Measurements from ENCODE around the gene LGR6. TPM values are rescaled to one million over a fixed set of nuclear protein-coding genes. Genes with fewer than 3 reads are reported as not detected.

Gene LGR6
- total and polyA plus RNA-seq, 2 of the 4 experiments (the other 2 are of a cell fraction): not detected

GRCh38 chr1:202249436-202249835, 55.8 kb downstream of the LGR6 start:
- POLR2A ChIA-PET (ENCODE audit: unreplicated experiment): no interaction called here

More at GRCh38 chr1:202249436-202249835, 55.8 kb downstream of the LGR6 start:
- no peak for DNase-seq
- no TSS peak for BruUV-seq (replicated peaks)
- Histone ChIP-seq H3K27me3 (ENCODE audit: control insufficient read depth, insufficient read depth, low read length) (peaks cover 71% of the 10 kb centered on the region), H3K27ac (ENCODE audit: insufficient read depth, low read length) (no peak overlapping the region), H2AK9ac (replicated peaks; ENCODE audit: low read depth, low read length, poor library complexity) (no peak overlapping the region), H3K36me3 (ENCODE audit: control insufficient read depth, insufficient read depth, low read length) (no peaks in the 10 kb centered on the region), H2BK120ac (ENCODE audit: low read depth, low read length) (no peak overlapping the region), H4K8ac (ENCODE audit: low read depth in 2 of 2, low read length in 2 of 2) (no peak overlapping the region), H2AK5ac (ENCODE audit: low read depth, low read length) (no peak overlapping the region), H2BK20ac (ENCODE audit: low read depth, low read length) (no peak overlapping the region), H4K5ac (ENCODE audit: low read depth, low read length) (no peak overlapping the region), H3K9ac (ENCODE audit: low read depth, low read length) (no peak overlapping the region), H3K79me1 (ENCODE audit: low read depth in 1 of 2, low read length in 2 of 2) (no peaks in the 10 kb centered on the region), H3K4me2 (ENCODE audit: low read depth, low read length) (no peak overlapping the region), H3K4me3 (ENCODE audit: insufficient read depth, low read depth, low read length) (no peak overlapping the region), H2BK5ac (ENCODE audit: low read depth, low read length, poor library complexity, severe bottlenecking) (no peak overlapping the region), H3K9me3 (ENCODE audit: control insufficient read depth, insufficient read depth, low read length) (peaks cover 4% of the 10 kb centered on the region; the same call in 1 of the 2 replicates), H3K18ac (ENCODE audit: low read depth, low read length) (no peak overlapping the region), H3K4ac (ENCODE audit: low read depth, low read length) (no peak overlapping the region), H2AFZ (replicated peaks; ENCODE audit: low read length, poor library complexity) (no peak overlapping the region), H3K56ac (ENCODE audit: extremely low read depth, insufficient read depth, low read length) (no peak overlapping the region), H3K4me1 (ENCODE audit: control insufficient read depth, insufficient read depth, low read length) (peaks cover 3% of the 10 kb centered on the region), H3K23ac (ENCODE audit: low read depth, low read length) (no peak overlapping the region), H3K9me1 (ENCODE audit: insufficient read depth, low read length) (0 out of 2 replicates have a peak, but pooled peaks cover 3% of the 10 kb centered on the region), H4K20me1 (ENCODE audit: insufficient read depth, low read length) (no peaks in the 10 kb centered on the region), H3K14ac (replicated peaks; ENCODE audit: low read depth, low read length) (no peak overlapping the region), H4K91ac (ENCODE audit: insufficient read depth, low read depth, low read length) (no peak overlapping the region), H2BK15ac (ENCODE audit: low read depth, low read length) (no peak overlapping the region)
- WGBS, 2 experiments (ENCODE audit: extremely low coverage in 2 of 2, insufficient read length in 1 of 2): 60% methylated on average over 5 of the region's 6 CpGs; no CpG with 5 or more reads in 1 of the 2 experiments
- ATAC-seq (ENCODE audit: low read depth): no peak
- intact Hi-C loops (cut with micrococcal nuclease) (no loop called here), in situ Hi-C loops (cut with MboI; ENCODE audit: low sequenced_read_pairs) (no loop called here), dilution Hi-C loops (cut with HindIII; ENCODE audit: low sequenced_read_pairs, unreplicated experiment) (no loop called here)
- TF ChIP-seq CHD1 (IDR thresholded peaks at IDR 0.05; ENCODE audit: low read depth, low read length) (no peak), RCOR1 (IDR thresholded peaks at IDR 0.05; ENCODE audit: insufficient replicate concordance, low read length) (no peak), BHLHE40 (IDR thresholded peaks at IDR 0.05; ENCODE audit: low read depth, low read length) (no peak), RAD21 (IDR thresholded peaks at IDR 0.05; ENCODE audit: low read length) (no peak), MXI1 (IDR thresholded peaks at IDR 0.05; ENCODE audit: borderline replicate concordance, low read depth, low read length) (no peak), MAZ (IDR thresholded peaks at IDR 0.05; ENCODE audit: borderline replicate concordance, low read depth, low read length) (no peak), RFX5 (IDR thresholded peaks at IDR 0.05; ENCODE audit: low read depth, low read length) (no peak), MAFK (IDR thresholded peaks at IDR 0.05; ENCODE audit: low read depth, low read length) (no peak), CEBPB (IDR thresholded peaks at IDR 0.05; ENCODE audit: low read depth, low read length) (no peak), USF2 (IDR thresholded peaks at IDR 0.05; ENCODE audit: low read depth, low read length) (no peak), ELK1 (IDR thresholded peaks at IDR 0.05; ENCODE audit: borderline replicate concordance, low read depth, low read length) (no peak), FOS (IDR thresholded peaks at IDR 0.05; ENCODE audit: low read depth, low read length) (no peak), POLR2A (IDR thresholded peaks at IDR 0.05; ENCODE audit: low read depth, low read length) (no peak), NFE2L2 (IDR thresholded peaks at IDR 0.05; ENCODE audit: low read depth, low read length) (no peak), SMC3 (IDR thresholded peaks at IDR 0.05; ENCODE audit: low read depth, low read length) (no peak), CTCF (conservative IDR thresholded peaks at IDR 0.05; ENCODE audit: low read depth, low read length) (no peak)
- CTCF ChIA-PET: no interaction called here
